GM23338 (cell line): Measurements from ENCODE around the gene TTLL13. TPM values are rescaled to one million over a fixed set of nuclear protein-coding genes. Genes with fewer than 3 reads are reported as not detected.

Experiments used
- ATAC-seq: fragments of 200-7000 bp; cut with Tn5 transposase; 3 replicates; pipeline ENCODE4 v1.9.1; 2020
- DNase-seq: peaks from one replicate; pipeline ENCODE4 v3.0.0-alpha.2; 2015; ENCODE audit warnings: low spot score
- H2AFZ ChIP-seq: fragments of 200-600 bp; sonication (generic); 2 replicates; pipeline ENCODE4 v1.8.0; 2016; ENCODE audit warnings: antibody characterized with exemption, mild to moderate bottlenecking, moderate library complexity
- H3F3A ChIP-seq: fragments of 200-600 bp; sonication (generic); replicated peaks from 2 replicates; pipeline ENCODE4 v1.8.0; 2017; ENCODE audit warnings: antibody characterized with exemption, mixed run types, low read depth
- H3K27ac ChIP-seq: fragments of 200-600 bp; sonication (generic); 2 replicates; pipeline ENCODE4 v1.6.1; 2016; ENCODE audit warnings: low read depth
- H3K27me3 ChIP-seq: fragments of 200-600 bp; sonication (generic); 2 replicates; pipeline ENCODE4 v1.8.0; 2016; ENCODE audit warnings: mild to moderate bottlenecking, mixed run types, moderate library complexity; ENCODE audit not compliant: insufficient read depth
- H3K36me3 ChIP-seq: fragments of 200-600 bp; sonication (generic); 2 replicates; pipeline ENCODE4 v1.8.0; 2016; ENCODE audit warnings: mild to moderate bottlenecking; ENCODE audit not compliant: insufficient read depth
- H3K4me1 ChIP-seq: fragments of 200-600 bp; sonication (generic); 2 replicates; pipeline ENCODE4 v1.8.0; 2016; ENCODE audit warnings: mild to moderate bottlenecking, moderate library complexity; ENCODE audit not compliant: insufficient read depth
- H3K4me2 ChIP-seq: fragments of 200-600 bp; sonication (generic); 2 replicates; pipeline ENCODE4 v1.7.1; 2017; ENCODE audit warnings: mixed run types
- H3K4me3 ChIP-seq: fragments of 200-600 bp; sonication (generic); 2 replicates; pipeline ENCODE4 v1.6.1; 2016; ENCODE audit warnings: mixed run types
- H3K79me2 ChIP-seq: fragments of 200-600 bp; sonication (generic); replicated peaks from 2 replicates; pipeline ENCODE4 v1.8.0; 2017; ENCODE audit warnings: mild to moderate bottlenecking; ENCODE audit not compliant: insufficient read depth
- H3K9me2 ChIP-seq: fragments of 200-600 bp; sonication (generic); 2 replicates; pipeline ENCODE4 v1.8.0; 2017; ENCODE audit not compliant: insufficient read depth
- H4K20me1 ChIP-seq: fragments of 200-600 bp; sonication (generic); replicated peaks from 2 replicates; pipeline ENCODE4 v1.8.0; 2017; ENCODE audit warnings: mild to moderate bottlenecking; ENCODE audit not compliant: insufficient read depth
- H3K27ac Mint-ChIP-seq: 2 replicates; pipeline ENCODE4 v1.8.0; 2020; ENCODE audit warnings: inconsistent platforms, mild to moderate bottlenecking, moderate library complexity, mixed read lengths
- H3K27me3 Mint-ChIP-seq: 3 replicates; pipeline ENCODE4 v1.8.0; 2022; ENCODE audit warnings: low read depth, mild to moderate bottlenecking, moderate library complexity, mixed read lengths, inconsistent platforms; ENCODE audit not compliant: insufficient read depth, poor library complexity
- H3K36me3 Mint-ChIP-seq: 3 replicates; pipeline ENCODE4 v1.8.0; 2021; ENCODE audit warnings: low read depth, mild to moderate bottlenecking, inconsistent platforms, moderate library complexity, mixed read lengths
- H3K4me1 Mint-ChIP-seq: 3 replicates; pipeline ENCODE4 v1.8.0; 2020; ENCODE audit warnings: mild to moderate bottlenecking, inconsistent platforms, mixed read lengths
- H3K4me3 Mint-ChIP-seq: 3 replicates; pipeline ENCODE4 v1.8.0; 2021; ENCODE audit warnings: moderate library complexity, mild to moderate bottlenecking, inconsistent platforms, mixed read lengths
- H3K9me3 Mint-ChIP-seq: 3 replicates; pipeline ENCODE4 v1.8.0; 2020; ENCODE audit warnings: moderate library complexity, mild to moderate bottlenecking, inconsistent platforms, mixed read lengths
- CTCF ChIP-seq, 2 experiments: fragments of 200-600 bp in 1 of 2; sonication (generic) in 1 of 2; conservative IDR thresholded peaks; 2 replicates each; pipeline versions ENCODE4 v1.5.1 to v1.6.1; 2016 to 2017; ENCODE audit warnings: antibody characterized with exemption in 2 of 2, low read depth in 2 of 2, mild to moderate bottlenecking in 2 of 2, moderate library complexity in 1 of 2
- ETS1 ChIP-seq: IDR thresholded peaks from 2 replicates; pipeline ENCODE4 v1.6.1; 2016; ENCODE audit warnings: antibody characterized with exemption
- EZH2 ChIP-seq: fragments of 200-600 bp; sonication (generic); IDR thresholded peaks from one replicate; pipeline ENCODE4 v1.8.0; 2017; ENCODE audit warnings: antibody characterized with exemption, mild to moderate bottlenecking, low read depth; ENCODE audit not compliant: unreplicated experiment
- EZH2phosphoT487 ChIP-seq: fragments of 200-600 bp; sonication (generic); IDR thresholded peaks from one replicate; pipeline ENCODE4 v1.8.1; 2018; ENCODE audit warnings: antibody characterized with exemption; ENCODE audit not compliant: unreplicated experiment
- JUNB ChIP-seq: IDR thresholded peaks from one replicate; pipeline ENCODE4 v1.6.1; 2016; ENCODE audit warnings: antibody characterized with exemption; ENCODE audit not compliant: unreplicated experiment
- NANOG ChIP-seq: IDR thresholded peaks from 2 replicates; pipeline ENCODE4 v1.6.1; 2016; ENCODE audit warnings: antibody characterized with exemption, borderline replicate concordance
- POLR2AphosphoS5 ChIP-seq: IDR thresholded peaks from 2 replicates; pipeline ENCODE4 v1.6.1; 2016; ENCODE audit warnings: antibody characterized with exemption, low read depth
- STAT1 ChIP-seq: IDR thresholded peaks from one replicate; pipeline ENCODE4 v1.6.1; 2016; ENCODE audit warnings: antibody characterized with exemption; ENCODE audit not compliant: unreplicated experiment
- ZNF114 ChIP-seq: fragments of 250-450 bp; sonication (Bioruptor Pico); IDR thresholded peaks from 2 replicates; pipeline ENCODE4 v1.5.0; 2020; ENCODE audit warnings: mild to moderate bottlenecking, moderate library complexity
- ZNF331 ChIP-seq: fragments of 250-450 bp; sonication (Bioruptor Pico); IDR thresholded peaks from 2 replicates; pipeline ENCODE4 v1.5.0; 2020; ENCODE audit warnings: low read depth, mild to moderate bottlenecking, moderate library complexity
- polyA plus RNA-seq: library from polyadenylated mRNA; unstranded; fragments of >200 nt; fragmentation: Nextera tagmentation; extraction: Ambion mirVana; gene quantifications from 2 replicates; pipeline ENCODE4 v1.2.1, GENCODE V29; 2016
- total RNA-seq: library from RNA; depleted of rRNA; stranded (reverse); fragments of >200 nt; shearing (Covaris generic); gene quantifications from 2 replicates; pipeline ENCODE4 v1.2.3, GENCODE V29; 2014
- TF ChIP-seq, protein P1 (sequence below): IDR thresholded peaks from one replicate; pipeline ENCODE4 v1.6.1; 2018; ENCODE audit warnings: antibody characterized with exemption; ENCODE audit not compliant: unreplicated experiment

The TTLL13 gene
- total and polyA plus RNA-seq, 2 experiments from 2014 or later: not detected

- Mint-ChIP-seq H3K27me3 (peaks cover 16% of the 10 kb centered on the region), H3K36me3 (peaks cover 69% of the 10 kb centered on the region), H3K4me3 (peak overlapping the region; percentile 61), H3K4me1 (peaks cover 28% of the 10 kb centered on the region), H3K9me3 (no peaks in the 10 kb centered on the region), H3K27ac (peak overlapping the region; percentile 28)
- H3F3A ChIP-seq: peaks cover 25% of the 10 kb centered on the region
- no peaks in the 10 kb centered on the region for H3K27me3 ChIP-seq
- H3K9me2 ChIP-seq: no peaks in the 10 kb centered on the region
- no peak for TF ChIP-seq ZNF331 (CRISPR knock-in tag)
- no peak for TF ChIP-seq CTCF (conservative IDR thresholded peaks at IDR 0.05; ENCODE audit: low read depth in 2 of 2)
- no peak for TF ChIP-seq ZNF114 (CRISPR knock-in tag)
- TF ChIP-seq EZH2phosphoT487: no peak
- H3K4me1 ChIP-seq: peaks cover 20% of the 10 kb centered on the region
- peak overlapping the region; percentile 76; the same call in 1 of the 2 replicates for H3K4me3 ChIP-seq
- H3K27ac ChIP-seq: peak overlapping the region; percentile 51; the same call in 1 of the 2 replicates
- H4K20me1 ChIP-seq: peaks cover 39% of the 10 kb centered on the region
- DNase-seq (peak; percentile 34), ATAC-seq (no peak)
- H3K4me2 ChIP-seq: peak overlapping the region; percentile 89
- H2AFZ ChIP-seq: no peak overlapping the region
- peaks cover 20% of the 10 kb centered on the region for H3K36me3 ChIP-seq
- peaks cover 71% of the 10 kb centered on the region for H3K79me2 ChIP-seq
These were observed 19.1 kb downstream of the TTLL13 start for GRCh38 chr15:90268415-90268814.

- Mint-ChIP-seq H3K4me3 (no peak overlapping the region; the same call in 2 of the 3 replicates), H3K27me3 (peaks cover 10% of the 10 kb centered on the region), H3K9me3 (no peaks in the 10 kb centered on the region), H3K4me1 (peaks cover 25% of the 10 kb centered on the region), H3K36me3 (peaks cover 77% of the 10 kb centered on the region), H3K27ac (no peak overlapping the region)
- Histone ChIP-seq H3K4me1 (peaks cover 20% of the 10 kb centered on the region), H2AFZ (no peak overlapping the region), H4K20me1 (peaks cover 41% of the 10 kb centered on the region), H3K9me2 (no peaks in the 10 kb centered on the region), H3K79me2 (peaks cover 67% of the 10 kb centered on the region), H3K27me3 (no peaks in the 10 kb centered on the region), H3K36me3 (peaks cover 20% of the 10 kb centered on the region), H3K4me2 (no peak overlapping the region), H3K4me3 (no peak overlapping the region), H3K27ac (no peak overlapping the region), H3F3A (peaks cover 18% of the 10 kb centered on the region)
- DNase-seq (no peak), ATAC-seq (no peak)
- TF ChIP-seq ZNF114 (CRISPR knock-in tag) (no peak), ZNF331 (CRISPR knock-in tag) (no peak), CTCF (conservative IDR thresholded peaks at IDR 0.05; ENCODE audit: low read depth in 2 of 2) (no peak), EZH2 (no peak), EZH2phosphoT487 (no peak), POLR2AphosphoS5 (no peak), STAT1 (no peak), NANOG (no peak), ETS1 (no peak), JUNB (no peak)
- TF ChIP-seq, protein P1, sequence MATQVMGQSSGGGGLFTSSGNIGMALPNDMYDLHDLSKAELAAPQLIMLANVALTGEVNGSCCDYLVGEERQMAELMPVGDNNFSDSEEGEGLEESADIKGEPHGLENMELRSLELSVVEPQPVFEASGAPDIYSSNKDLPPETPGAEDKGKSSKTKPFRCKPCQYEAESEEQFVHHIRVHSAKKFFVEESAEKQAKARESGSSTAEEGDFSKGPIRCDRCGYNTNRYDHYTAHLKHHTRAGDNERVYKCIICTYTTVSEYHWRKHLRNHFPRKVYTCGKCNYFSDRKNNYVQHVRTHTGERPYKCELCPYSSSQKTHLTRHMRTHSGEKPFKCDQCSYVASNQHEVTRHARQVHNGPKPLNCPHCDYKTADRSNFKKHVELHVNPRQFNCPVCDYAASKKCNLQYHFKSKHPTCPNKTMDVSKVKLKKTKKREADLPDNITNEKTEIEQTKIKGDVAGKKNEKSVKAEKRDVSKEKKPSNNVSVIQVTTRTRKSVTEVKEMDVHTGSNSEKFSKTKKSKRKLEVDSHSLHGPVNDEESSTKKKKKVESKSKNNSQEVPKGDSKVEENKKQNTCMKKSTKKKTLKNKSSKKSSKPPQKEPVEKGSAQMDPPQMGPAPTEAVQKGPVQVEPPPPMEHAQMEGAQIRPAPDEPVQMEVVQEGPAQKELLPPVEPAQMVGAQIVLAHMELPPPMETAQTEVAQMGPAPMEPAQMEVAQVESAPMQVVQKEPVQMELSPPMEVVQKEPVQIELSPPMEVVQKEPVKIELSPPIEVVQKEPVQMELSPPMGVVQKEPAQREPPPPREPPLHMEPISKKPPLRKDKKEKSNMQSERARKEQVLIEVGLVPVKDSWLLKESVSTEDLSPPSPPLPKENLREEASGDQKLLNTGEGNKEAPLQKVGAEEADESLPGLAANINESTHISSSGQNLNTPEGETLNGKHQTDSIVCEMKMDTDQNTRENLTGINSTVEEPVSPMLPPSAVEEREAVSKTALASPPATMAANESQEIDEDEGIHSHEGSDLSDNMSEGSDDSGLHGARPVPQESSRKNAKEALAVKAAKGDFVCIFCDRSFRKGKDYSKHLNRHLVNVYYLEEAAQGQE: no peak
These were observed 21.3 kb downstream of the TTLL13 start for GRCh38 chr15:90270502-90271150.
